Astrocyte (in vitro differentiated cells and primary cell): ENCODE results near the gene ABITRAM.

Experiments used
- CTCF ChIP-seq: IDR thresholded peaks from 2 replicates; pipeline ENCODE4 v1.5.1; 2011; ENCODE audit warnings: low read depth, mild to moderate bottlenecking, inconsistent platforms, low read length, moderate library complexity; ENCODE audit not compliant: insufficient read depth
- EZH2 ChIP-seq: IDR thresholded peaks from 2 replicates; pipeline ENCODE4 v1.6.1; 2012; ENCODE audit warnings: mild to moderate bottlenecking, low read length, inconsistent platforms; ENCODE audit not compliant: insufficient read depth

GRCh38 chr9:108900176-108900575 lies 34.0 kb upstream of the ABITRAM start:
- TF ChIP-seq CTCF (no peak), EZH2 (no peak)
